ENCODE measurements around the gene ECHDC3.

Gene ECHDC3

DNA sequence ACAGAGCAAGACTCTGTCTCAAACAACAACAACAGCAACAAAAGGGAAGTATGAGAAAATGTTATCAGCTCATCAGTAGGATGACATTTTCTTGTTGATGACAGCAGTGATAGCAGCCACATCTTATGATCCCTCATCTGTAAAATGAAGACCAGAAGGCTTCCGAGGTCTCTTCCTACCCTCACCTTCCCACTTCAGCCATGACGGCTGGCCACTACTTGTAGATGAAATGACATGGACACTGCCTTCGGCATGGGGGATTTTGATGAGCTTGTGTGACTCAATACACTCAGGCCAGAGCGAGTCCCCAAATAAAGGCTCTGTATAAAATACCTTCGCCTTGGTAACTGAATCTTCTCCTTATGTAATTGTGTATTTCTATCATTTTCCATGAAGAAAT, 6.7 kb downstream of the ECHDC3 start:
- no peak for DNase-seq (ENCODE audit: low spot score)

DNA sequence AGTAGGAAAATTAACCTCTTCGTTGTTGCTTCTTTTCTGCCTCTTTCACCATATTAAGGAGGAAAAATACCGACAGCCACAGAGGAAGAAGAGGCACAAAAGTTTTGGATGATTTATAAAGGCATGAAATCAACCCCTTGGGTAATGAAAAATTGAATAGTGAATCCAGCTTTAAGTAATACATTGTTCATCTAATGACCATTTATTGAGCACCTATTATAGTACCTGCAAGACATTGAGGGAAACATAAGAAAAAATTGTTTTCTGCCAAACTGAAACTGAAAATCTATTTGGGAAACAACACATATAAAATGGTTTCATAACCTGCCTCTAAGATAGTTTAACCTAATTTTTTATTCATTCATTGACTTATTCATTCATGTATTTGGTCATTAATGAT, 8.2 kb downstream of the ECHDC3 start:
- no peak for DNase-seq (ENCODE audit: low spot score)

DNA sequence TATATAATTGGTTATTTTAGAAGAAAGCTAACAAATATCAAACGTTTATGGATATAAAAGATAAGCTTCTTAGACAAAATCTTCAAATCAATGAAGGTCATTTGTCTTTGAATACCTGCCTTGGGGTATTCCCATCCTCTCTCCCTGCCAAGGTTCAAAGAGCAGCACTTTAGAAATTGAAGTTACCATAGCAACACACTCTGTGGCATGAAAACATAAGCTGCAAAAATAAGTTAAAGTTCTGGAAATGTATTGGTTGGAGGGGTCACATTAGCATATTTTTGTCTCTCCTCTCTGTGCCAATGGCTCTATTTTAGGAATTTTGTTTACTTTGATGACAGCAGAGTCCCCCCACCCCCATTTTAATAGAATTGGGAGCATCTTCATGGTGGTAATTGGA, 12.0 kb downstream of the ECHDC3 start:
- DNase-seq (ENCODE audit: low spot score), result no peak

DNA sequence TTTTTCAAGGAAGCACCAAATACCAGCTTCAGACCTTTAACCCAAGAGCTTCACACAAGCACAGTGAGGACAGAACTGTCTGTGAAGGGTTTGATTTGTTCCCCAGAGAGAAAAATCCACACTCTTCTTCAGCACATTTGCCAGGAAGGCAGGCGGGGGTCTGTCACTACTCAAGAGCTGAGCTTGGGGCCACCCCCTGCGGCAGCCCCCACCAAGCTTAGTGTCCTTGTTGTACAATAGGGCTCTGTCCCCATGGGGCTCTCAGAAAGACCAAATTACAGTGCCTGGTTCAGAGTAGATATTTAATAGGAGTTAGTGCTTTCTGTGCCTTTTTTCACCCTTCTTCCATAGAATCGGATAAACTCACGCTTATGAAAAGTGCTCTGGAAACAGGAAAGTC, 12.4 kb downstream of the ECHDC3 start:
- DNase-seq (ENCODE audit: low spot score), result no peak

DNA sequence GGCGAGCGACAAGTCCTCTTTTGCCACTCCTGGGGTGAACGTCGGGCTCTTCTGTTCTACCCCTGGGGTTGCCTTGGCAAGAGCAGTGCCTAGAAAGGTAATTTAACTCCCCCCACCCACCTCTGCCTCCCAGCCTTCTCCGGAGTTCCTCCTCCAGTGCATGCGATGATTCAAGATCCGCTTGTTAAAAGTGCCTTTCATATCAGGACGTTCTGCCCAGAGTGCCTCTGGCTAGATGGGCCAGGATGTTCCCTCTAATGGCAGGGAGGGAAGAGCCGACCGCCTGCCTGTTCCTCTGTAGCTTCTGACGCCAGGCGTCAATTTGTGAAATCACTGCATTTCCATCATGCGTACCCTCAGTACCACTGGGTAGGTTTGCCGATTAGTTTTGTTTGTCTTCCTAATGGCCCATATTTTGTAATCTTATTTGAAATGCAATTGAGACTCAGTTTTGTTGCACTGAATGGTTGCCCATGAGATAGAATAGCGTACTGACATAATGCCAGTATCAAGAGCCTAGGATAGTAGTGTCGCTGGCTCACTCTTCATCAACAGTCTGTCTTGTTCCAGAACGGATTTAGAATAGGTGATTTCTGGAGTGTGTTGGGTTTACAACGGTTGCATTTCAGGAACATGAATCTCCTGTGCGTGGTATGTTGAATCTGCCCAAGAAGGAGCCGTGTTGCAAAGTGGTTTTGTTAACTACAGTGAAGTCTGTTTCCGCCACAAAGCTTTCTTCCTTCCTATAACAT, 13.5 kb downstream of the ECHDC3 start:
- no peak for DNase-seq (ENCODE audit: low spot score)

DNA sequence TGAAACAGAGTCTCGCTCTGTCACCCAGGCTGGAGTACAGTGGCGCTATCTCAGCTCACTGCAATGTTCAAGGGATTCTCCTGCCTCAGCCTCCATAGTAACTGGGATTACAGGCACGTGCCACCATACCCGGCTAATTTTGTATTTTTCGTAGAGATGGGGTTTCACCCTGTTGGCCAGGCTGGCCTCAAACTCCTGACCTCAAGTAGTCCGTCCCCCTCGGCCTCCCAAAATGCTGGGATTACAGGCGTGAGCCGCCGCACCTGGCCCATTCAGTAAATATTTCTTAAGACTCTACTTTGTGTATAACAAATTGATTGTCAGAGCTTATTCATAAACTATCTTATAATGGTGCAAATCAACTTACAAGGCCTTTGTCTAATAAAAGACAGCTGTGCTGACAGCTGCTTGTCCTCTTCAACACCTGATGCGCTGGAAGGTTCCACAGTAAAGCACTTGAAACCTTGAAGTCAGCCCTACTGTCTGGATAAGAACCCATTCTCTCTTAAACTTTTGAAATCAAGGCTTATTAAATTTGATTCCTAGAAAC, 14.7 kb downstream of the ECHDC3 start:
- DNase-seq (ENCODE audit: low spot score), result no peak

DNA sequence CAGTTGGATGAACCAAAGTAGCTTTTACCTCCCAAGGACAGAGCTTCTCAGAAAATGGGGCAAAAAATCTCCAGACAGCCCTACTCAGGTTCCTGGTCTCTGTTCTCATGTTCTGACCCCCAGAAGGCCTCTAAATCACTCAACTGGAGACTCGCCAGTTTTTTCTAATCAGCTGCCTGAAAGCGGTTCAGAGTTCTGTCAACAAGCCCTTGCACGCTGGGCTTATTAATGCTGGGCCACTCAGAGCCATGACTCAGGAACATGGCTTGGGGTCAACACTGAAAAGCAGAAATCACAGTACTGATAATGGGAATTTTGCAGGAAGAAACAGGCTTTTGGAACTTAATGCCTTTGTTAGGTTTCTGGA, 15.3 kb downstream of the ECHDC3 start:
- DNase-seq (ENCODE audit: low spot score), result no peak

DNA sequence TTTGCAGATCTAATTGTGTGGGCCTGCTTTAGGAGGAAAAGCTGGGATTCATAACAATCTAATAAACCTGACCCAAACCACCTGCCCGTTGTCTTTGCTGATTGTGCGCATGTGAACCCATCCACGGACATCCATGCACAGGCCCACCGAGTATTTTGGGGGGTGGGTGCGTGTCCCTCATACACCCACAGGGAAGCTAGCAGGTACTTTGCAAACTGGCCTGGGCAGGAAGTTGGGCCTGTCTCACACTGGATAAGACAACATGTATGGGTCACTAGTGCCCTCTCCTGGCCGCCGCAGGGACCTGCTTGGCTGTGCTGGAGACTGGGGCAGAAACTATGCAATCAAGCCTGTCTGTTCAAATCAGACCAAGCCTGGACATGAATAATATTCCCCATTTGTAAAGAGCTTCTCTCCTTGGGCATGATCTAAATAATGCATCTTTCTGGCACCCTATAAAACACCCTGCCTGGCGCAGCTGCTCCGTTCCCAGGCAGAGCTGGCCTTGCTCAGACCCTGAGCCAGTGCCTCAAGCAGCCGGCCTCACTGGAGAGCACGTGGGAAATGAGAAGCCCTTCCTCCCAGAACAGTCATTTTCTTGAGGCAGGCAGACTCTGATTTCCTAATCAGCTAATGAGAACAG, 15.8 kb downstream of the ECHDC3 start:
- DNase-seq (ENCODE audit: low spot score), result peak; percentile 64

DNA sequence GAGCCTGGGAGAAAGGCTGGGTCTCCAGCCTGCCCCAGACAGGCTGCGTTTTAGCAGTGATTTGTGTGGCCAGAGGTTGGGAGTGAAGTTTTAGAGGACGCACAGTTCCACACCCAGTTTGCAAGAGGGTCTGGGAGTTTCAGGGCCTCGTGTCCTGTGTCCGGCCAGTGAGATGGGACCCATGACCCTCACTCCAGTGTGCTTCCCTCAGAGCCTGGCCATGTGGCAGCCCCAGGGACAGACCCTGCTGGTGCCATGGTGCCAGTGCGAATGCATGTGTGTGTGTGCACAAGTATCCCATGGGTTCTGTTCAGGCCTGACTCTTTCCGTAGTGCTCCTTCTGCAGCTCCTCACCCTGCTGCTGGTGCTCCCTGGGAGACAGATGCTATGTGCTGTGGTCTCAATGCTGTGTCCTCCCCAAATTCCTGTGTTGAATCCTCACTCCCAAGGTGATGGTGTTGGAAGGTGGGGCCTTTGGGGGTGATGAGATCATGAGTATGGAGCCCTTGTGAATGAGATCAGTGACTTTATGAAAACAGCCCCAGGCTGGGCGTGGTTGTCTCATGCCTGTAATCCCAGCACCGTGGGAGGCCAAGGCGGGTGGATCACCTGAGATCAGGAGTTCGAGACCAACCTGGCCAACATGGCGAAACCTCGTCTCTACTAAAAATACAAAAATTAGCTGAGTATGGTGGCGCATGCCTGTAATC, 16.5 kb downstream of the ECHDC3 start:
- DNase-seq (ENCODE audit: low spot score), result no peak

DNA sequence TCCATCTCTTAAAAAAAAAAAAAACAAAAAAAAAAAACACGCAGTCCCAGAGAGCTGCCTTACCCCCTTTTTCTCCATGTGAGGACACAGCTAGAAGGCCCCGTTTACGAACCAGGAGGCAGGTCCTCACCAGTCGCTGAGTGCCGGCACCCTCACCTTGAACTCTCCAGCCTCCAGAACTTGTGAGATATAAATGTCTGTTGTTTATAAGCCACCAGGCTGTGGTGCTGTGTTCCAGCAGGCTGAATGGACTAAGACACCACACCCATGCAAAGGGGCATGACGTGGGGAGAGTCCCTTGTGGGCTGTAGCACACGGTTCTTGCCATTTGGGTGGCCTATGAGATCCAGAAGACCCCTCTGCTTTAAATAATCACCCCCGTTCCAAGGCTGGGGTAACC, 17.2 kb downstream of the ECHDC3 start:
- no peak for DNase-seq (ENCODE audit: low spot score)

DNA sequence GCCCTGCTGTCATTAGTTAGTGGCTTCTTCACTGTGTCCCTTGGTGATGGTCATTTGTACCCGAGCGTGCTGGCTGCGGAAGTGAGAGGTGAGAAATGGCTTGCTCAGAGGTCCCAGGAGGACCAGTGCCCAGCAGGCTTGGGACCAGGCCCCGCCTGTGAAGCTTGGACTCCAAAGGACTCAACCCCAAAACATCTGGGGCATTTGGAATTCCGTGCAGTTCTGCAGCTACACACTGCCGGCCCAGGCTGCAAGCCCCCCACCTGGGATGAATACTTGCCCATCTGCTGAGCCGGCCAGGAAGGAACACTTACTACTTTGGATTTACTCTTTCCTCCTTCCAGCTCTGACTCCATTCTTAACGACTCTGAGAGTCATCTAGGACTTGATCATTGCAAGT, 18.0 kb downstream of the ECHDC3 start:
- DNase-seq (ENCODE audit: low spot score), result no peak

DNA sequence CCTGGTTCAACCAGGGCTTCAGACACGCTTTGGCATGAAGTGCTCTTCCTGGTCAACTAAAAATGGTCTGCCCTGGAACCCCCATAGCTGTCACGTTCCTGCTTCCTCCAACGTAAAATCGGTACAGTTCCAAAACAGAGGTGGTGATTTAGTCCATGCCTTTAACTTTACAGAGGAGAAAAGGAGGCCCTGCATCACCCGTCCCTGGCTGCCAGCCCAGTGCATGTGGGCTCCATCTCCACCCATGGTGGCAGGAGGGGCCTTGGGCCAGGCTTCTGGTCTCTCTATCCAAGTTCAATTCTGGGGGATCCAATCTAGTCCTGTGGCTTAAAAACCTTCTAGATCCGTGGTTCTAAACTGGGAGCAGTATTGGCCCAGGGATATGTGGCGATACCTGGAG, 18.7 kb downstream of the ECHDC3 start:
- DNase-seq (ENCODE audit: low spot score), result no peak

DNA sequence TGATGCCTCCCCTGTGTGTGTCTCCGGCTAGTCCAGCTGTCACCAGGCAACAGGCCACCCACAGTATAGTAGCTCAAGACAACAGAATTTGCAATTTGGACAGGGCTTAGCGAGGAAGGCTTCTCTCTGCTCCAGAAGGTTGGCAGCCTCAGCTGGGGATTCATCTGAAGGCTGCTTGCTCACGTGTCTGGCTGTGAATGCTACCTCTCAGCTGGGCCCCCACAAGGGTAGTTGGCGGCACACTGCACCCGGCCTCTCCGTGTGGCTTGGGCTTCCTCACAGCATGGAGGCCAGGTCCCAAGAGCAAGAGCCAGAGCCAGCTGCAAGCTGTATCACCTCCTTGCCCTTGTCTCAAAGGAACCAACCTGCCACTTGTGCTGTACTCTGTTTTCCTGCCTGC, 19.2 kb downstream of the ECHDC3 start:
- no peak for DNase-seq (ENCODE audit: low spot score)

DNA sequence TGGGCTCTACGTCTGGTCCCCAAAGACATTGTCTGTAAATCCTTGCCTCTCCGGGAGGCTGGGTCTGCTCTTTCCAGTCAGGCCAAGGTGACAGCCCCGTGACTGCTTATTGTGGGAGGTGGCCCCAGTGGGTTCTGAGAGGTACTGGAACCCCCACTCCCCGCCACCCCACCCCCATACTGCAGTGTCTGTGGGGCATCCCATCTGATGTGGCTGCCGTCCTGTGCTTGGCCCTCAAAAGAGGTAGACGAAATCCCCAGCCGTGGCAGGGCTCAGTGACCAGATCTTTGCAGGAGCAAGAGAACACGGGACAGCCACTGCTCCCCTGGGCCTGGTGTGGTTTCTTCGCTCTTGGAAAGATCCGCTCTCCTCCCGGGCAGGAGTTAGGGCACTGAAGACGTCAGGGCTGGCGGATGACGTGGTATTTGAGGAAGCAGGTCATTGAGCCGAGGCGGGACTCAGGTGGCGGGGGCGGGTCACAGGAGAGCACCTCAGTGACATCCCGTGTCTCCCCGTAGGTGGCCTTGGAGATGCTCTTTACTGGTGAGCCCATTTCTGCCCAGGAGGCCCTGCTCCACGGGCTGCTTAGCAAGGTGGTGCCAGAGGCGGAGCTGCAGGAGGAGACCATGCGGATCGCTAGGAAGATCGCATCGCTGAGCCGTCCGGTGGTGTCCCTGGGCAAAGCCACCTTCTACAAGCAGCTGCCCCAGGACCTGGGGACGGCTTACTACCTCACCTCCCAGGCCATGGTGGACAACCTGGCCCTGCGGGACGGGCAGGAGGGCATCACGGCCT, 20.7 kb downstream of the ECHDC3 start:
- no peak for DNase-seq (ENCODE audit: low spot score)

DNA sequence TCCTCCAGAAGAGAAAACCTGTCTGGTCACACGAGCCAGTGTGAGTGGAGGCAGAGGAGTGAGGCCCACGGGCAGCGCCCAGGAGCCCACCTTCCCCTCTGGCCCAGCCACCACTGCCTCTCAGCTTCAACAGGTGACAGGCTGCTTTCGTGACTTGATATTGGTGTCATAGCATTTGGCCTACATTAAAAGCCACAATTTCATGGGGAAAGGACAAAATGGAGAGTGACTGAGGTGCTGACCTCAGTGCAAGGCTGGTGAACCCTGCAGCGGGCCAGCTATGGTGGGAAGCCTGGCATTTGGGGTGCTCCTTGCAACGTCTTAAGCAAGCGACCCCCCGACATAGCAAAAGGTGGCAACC, 21.3 kb downstream of the ECHDC3 start:
- no peak for DNase-seq (ENCODE audit: low spot score)

DNA sequence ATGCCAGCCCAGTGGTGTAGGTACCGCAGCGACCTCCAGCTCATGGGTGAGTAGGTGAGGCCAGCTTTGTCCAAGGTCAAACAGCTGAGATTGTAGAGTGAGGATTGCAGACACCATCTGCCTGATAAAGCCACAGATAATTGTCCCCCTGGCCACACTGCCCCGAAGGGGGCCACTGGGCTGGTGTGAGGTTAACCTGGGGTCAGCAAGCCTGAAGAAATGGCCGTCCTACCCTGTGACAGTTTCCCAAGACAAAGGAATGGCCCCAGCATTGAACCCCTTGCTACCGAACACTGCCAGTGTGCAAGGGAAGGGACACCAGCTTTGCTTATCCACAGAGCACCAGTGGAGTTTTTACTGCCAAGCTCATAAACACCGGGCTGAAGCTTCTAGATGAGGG, 23.0 kb downstream of the ECHDC3 start:
- no peak for DNase-seq (ENCODE audit: low spot score)

DNA sequence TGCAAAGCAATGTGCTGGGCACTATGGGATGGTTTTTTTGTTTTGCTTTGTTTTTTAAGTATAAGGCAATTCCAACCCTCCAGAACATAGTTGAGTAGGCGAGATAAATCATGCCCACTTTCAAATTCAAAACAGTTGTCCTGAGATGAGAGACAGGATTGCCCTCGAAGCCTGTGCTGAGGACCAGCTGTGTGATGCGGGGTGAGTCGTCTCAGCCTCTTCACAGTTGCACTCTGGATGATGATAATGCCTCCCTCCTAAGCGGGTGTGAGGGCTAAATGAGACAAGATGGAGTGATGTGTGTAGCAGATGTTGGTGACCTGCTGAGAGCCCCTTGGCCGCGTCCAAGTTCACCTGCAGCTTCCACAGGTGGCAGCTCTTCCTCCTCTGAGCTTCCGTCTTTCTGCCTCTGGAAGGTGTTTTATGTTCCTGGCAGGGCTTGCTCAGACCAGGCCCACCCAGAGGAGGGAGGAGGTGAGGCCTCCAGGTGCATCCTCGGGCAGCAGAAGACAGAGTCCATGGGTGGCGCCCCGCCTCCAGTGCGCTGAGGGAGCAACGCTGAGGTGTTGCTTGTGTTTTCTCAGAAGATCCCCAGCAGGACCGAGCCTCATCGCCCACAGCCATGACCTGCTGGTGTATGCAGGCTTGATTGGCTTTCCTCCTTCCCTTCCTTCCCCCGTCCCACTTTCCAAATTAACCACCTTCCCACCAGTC, 30.6 kb downstream of the ECHDC3 start:
- no peak for DNase-seq (ENCODE audit: low spot score)

DNA sequence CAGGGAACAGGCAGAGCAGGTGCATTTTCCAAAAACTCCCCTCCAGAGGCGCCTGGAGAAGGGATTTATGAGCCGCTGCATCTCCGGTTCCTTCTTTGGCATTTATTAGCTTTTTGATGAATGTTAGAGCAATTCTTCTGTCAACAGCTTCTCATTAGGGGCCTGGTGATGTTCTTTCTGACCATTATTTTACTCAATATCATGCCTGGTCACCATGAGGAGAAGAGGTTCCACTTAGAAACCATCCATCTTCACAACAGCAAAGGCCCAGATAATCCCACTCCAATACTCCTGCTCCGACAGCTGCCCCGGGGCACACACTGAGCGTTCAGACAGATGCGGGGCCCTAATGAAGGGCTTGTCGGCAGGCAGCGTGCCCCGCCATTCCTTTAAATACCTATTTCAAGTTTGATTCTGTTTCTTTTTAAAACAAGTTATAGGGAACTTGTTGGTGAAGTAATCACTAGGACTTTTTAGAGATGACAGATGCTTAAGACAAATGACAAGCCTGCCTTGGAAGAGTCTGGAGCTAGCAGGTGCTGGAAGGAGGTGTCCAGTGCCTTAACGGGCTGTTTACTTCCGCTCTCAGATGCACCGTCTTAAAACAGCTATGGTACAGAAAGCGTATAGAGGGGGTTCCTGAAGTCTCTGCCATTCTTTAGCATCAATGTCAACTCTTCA, 31.7 kb downstream of the ECHDC3 start:
- no peak for DNase-seq (ENCODE audit: low spot score)

DNA sequence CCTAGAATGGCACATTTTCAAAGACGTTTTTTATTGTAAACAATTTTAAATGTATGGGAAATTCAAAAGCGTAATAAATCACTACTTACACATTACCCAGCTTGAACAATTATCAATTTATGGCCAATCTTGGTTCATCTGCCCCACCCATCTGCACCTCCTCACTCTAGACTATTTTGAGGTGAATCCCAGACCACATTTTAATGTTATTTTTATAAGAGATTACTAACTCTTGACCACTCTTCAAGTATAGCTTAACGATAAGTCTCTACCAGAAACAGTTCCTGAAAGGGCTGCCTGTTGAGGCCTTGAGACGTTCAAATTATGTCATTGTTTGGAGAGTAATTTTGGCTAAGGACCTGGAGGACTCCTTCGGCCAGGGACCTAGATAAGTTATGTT, 33.2 kb downstream of the ECHDC3 start:
- no peak for DNase-seq (ENCODE audit: low spot score)

DNA sequence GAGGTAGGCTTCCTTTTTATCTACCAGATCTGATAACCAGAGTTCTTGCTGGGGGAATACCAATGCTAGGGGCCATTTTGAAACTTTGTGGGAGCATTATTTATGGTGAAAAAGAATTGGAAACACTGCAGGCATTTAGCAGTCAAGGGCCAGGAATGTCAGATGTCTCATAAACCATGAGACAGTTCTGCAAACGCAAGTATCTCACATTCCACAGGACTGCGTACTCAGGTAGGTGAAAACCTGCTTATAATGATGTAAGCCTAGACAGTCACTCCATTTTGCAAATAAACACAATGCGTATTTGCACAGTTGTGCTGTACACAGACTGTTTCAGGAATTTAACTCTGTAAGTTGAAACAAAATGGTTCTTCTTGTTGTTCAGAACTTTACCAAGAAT, 33.9 kb downstream of the ECHDC3 start:
- no peak for DNase-seq (ENCODE audit: low spot score)

DNA sequence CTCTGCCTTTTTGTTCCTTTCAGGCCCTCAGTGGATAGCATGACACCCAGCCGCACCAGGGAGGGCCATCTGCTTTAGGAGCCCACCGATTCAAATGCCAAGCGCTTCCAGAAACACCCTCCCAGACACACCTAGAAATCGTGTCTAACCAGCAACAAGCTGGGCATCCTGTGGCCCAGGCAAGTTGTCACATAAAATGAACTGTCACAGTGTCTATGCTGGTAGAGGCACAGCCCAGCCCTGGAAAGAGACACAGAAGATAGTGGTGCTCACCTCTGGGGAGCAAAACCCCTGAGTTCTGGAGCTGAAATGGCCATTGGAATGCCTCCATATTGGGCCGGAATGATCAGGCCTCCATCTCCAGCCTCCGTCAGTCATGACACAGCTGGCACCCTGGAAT, 38.9 kb downstream of the ECHDC3 start:
- DNase-seq (ENCODE audit: low spot score), result no peak

Measured in SW480 (cell line).